GM18507 (cell line): Measurements from ENCODE around the gene ATP11C.
"Not testable (repeated sequence)": the region's sequence is repeated elsewhere in the genome, so short reads cannot be mapped to it uniquely, and the experiment has no call there.

Experiments
- DNase-seq: peaks from one replicate; pipeline ENCODE4 v3.0.0; 2011; ENCODE audit warnings: low read depth; ENCODE audit not compliant: insufficient read length; ENCODE audit errors: extremely low spot score
- FAIRE-seq: peaks from 2 replicates; lab custom pipeline; 2011; peaks lifted over from hg19 to GRCh38; lab: Jason Lieb, UNC

The ATP11C gene

DNA sequence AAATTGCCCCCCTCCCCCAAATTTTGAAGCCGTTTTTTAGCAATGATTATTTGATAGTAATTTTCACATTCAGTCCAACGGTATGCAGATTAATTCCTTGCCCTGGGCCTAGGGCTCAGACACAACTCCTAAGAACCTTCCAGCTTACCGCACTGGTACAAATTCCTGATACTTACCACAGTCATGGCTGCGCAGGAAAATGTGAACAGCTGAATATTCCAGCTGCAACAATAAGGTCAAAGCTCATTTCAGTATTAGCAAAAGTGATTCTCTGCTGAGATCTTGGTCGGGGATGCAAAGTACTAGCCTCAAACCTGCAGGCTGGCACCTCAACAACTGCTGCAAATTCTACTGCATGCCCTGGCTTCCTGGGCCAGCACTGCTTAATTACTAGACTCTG lies 3.0 kb downstream of the ATP11C start:
- no peak for DNase-seq
- FAIRE-seq, result peak; percentile 59

DNA sequence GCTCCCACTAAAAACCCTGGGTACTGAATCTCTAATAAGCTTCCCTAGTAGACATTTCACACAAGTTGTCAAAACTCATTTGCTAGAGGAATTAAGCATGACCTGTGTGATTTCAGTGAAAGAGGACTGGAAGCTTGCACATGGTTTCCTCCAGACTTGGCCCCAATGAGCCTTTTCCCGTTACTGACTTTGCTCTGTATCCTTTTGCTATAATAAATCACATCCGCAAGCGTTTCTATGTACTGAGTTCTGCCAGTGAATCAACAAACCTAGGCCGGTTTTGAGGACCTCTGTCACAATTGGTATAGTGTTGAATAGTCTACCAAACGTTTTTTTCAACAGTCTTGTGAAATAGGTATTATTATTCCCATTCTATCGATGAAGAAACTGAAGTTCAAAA lies 8.2 kb downstream of the ATP11C start:
- no peak for DNase-seq
- FAIRE-seq, result no peak

DNA sequence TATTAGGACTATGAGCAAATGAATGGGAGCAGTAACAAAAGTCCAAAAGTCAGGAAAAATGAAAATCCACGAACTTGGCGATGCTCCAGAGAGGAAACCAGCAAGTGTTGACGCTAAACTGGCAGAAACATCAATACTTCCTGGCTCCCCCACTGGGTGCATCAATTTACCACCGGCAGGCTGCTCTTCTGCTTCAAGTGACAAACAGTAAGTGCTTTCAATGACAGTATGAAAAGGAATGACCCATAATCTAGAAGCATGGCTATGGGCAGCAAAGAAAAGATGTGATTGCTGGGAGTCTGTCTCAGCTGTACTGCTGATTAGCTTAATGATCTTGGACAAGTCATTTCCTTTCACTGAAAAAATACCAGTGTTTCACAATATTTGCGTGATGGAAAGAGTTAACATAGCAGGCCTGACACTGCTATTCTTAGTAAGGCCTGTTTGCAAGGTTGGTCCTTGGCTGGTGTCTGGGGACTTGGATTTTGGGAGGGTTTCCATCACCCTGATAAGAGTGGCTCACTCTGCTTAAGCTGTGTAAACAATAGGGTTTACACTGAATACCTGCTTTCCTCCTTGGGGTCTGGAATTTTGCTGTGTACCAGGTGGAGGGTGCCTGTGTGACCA lies 8.7 kb downstream of the ATP11C start:
- DNase-seq (no peak), FAIRE-seq (no peak)

DNA sequence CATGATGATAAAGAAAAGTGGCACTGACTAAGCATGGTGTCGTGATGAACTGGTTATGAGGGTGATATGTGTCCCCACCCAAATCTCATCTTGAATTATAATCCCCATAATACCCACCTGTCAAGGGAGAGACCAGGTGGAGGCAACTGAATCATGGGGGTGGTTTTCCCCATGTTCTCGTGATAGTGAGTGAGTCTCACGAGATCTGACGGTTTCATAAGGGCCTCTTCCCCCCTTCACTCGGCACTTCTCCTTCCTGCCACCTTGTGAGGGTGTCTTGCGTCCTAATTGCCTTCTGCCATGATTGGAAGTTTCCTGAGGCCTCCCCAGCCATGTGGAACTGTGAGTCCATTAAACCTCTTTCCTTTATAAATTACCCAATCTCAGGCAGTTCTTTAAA lies 11.7 kb downstream of the ATP11C start:
- DNase-seq, FAIRE-seq: not testable (repeated sequence)

DNA sequence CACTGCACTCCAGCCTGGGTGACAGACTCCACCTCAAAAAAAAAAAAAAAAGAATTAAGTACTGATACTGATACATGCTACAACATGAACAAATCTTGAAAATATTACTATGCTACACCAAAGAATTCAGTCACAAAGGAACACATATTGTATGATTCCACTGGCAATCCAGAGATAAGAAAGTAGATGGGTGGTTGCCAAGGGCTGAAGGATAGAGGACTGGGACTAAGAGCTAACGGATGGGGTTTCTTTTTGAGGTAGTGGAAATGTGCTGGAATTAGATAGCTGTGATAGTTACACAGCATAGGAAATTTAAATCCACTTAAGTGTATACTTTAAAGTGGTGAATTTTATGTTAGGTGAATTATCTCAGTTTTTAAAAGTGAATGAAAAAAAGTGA lies 12.5 kb downstream of the ATP11C start:
- FAIRE-seq (no peak), DNase-seq (no peak)

DNA sequence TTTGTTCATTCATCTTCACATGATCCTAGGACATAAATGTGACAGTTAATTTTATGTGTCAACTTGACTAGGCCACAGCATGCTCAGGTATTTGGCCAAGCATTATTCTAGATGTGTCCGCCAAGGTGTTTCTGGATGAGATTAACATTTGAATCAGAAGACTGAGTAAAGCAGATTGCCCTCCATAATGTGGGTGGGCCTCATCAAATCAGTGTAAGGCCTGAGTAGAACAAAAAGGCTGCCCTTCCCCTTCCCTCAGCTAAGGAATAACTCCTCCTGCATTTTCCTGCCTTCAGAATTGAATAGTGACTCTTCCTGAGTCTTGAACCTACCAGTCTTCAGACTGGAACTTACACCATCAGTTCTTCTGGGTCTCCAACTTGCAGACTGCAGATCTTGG lies 18.4 kb downstream of the ATP11C start:
- FAIRE-seq (no peak), DNase-seq (no peak)

DNA sequence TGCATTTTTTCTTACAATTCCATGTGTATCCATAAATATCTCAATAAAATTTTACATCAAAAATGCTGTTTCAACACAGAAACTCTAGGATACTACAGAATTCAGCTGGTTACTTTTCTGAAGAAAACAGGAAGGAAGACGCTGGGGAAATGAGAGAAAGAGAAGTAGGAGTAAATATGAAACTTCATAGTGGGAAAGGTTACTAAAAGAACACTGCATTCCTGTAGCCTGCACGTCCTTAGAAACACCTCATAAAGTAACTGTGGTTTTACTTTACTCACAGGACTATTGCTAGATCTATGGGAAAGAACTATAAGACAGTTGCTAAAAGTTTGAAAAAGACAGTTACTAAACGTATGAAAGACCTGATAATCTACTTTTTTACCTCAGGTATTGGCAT lies 23.1 kb downstream of the ATP11C start:
- DNase-seq (no peak), FAIRE-seq (peak; percentile 88)

DNA sequence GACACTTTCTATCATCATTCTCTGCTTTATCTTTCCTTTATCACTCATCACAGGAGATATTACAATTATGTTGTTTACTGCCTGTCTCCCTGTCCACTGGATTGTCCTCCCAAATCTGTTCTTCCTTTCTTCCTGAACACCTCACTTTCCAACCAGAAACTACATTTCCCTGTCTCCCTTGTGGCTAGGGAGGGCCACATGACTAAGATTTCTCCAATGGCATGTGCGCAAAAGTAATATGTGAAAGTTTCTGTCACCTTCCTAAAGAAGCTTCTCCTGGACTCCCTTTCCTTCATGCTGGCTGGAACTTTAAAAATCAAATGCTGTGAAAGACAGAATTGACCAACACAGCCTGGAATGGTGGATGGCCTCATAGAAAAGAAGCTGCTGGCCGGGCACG lies 25.8 kb downstream of the ATP11C start:
- DNase-seq (no peak), FAIRE-seq (no peak)

DNA sequence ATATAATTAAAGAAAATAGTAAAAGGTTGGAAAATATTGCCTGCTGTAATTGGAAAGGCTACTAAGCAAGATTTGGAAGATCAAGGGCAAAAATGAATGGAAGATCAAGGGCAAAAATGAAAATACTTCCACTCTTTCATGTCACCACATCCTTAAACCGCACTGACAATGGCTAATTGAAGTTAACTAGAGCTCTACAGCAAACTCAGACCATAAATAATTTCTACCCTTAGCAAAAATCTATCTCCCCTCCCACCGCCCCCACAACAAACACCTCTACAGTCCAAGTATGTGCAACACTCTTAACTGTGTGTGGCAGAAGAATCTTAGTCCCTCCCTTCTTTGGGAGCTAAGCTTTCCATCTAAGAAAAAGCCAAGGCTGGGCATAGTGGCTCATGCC lies 27.1 kb downstream of the ATP11C start:
- DNase-seq (no peak), FAIRE-seq (no peak)

DNA sequence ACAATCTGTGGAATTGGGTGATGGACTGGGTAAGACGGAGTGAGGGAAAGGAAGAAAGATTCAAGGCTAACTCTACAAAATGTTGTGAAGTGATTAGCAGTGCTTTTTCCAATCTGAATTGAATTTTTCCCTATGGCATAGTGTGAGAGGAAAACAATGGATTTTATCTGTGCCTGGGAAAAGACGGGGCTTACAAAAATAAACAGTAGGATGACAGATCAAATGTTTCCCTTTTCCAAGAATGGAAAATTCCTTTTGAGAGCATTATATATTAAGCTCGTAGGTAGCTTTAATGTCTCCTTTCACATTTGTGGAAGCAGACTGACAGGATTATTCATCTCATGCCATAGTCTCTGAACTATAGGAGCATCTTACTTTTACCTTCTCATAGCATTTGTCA lies 27.8 kb downstream of the ATP11C start:
- no peak for FAIRE-seq
- DNase-seq, result no peak

DNA sequence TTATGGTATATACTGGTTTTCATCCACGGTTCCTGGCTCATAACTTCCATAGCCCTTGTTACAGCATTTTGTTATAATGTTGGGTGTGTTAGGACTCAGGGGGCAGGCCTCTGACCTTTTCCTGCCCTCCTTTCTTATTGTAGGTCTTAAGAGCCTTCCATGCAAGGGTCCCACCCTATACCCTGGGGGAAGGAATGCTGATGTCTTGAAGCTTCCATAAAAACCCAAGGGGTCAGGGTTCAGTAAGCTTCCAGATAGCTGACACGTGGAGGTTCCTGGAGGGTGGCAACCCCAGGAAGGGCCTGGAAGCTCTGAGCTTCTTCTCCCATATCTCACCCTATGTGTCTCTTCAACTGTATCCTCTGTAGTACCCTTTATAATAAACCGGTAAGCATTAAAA lies 29.6 kb downstream of the ATP11C start:
- DNase-seq (no peak), FAIRE-seq (no peak)

DNA sequence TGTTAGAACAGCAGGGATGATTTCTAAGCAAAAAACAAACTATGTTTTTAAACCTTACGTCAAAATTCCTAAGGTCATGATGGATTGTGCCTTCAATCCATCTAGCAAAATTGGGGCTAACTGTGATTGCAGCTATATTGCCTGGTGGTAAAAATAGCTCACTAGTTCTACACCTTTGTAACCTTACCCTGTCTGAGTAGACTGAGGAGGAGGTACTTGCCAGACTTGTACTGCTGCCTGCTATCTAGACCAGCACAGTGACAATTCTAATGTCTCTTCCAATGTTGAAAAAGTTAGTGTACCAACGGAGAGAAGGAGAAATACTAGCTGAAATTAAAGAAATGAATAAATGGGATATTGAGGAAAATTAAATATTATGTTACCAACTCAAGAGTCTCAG lies 30.3 kb downstream of the ATP11C start:
- no peak for DNase-seq
- no peak for FAIRE-seq

DNA sequence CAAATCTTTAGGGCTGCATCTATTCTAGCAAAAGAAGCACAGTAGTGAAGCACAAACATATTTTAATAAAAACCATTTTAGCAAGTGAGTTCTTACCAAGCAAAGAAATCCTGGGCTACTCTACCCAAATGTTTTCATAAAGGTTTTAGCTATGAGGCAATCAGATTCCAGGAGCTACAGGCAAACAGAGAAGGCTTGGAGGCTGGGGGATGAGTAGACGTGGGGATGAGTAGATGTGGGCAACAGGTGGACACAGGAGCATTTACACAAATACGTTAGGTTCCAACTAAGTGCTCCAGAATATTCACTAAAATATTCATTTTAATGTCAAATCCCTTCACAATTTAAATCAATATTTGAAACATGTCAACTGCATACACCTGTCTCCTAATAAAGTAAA lies 34.5 kb downstream of the ATP11C start:
- FAIRE-seq (no peak), DNase-seq (no peak)

DNA sequence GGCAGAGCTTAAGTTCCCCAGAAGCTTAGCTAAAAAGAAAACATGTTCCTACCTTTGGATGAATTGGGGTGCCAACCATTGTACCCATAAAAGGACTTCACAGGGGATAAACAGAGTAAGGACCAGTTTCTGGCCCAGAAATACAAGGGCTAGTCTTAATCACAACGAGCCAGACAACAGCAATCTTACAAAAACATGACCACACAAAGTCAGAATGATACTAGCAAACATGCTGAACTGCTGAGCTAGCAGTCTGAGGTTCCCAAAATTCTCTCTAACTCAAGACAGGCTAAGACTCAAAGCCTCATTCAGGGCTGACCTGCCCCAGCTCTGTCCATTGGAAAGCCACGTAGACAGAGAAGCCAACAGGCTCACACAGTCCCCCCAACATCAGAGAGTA lies 40.3 kb downstream of the ATP11C start:
- FAIRE-seq, result peak; percentile 69

DNA sequence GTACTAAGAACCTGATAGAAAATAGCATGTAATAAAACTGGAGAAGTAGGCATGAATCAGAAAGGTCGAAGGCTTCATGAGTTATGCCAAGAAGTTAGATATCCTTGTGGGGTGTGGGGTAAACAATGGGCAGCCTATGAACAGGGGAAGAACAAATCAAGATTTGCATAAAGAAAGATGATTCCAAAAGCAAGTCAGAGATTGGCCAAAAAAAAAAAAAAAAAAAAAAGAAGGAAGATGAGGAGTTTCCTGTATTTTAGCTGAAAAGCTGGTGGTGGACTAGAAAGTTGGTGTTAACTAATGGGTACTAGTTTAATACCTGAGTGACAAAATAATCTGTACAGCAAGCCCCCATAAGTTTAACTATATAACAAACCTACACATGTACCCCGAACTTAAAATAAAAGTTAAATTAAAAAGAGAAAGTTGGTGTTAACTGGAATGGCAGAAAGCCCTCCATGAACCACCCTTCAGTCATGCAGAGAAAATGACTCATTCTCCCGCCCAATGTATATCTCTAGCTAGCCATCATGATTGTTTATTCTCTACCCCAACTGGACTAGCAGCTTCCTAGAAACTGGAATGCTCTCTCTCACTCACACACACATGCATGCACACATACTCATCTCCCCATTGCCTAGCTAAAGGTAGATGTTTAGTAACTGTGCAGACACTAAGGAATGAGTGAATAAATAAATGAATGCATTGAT lies 41.7 kb downstream of the ATP11C start:
- FAIRE-seq (no peak), DNase-seq (no peak)

More for the DNA sequence above, 40.3 kb downstream of the ATP11C start:
- no peak for DNase-seq

DNA sequence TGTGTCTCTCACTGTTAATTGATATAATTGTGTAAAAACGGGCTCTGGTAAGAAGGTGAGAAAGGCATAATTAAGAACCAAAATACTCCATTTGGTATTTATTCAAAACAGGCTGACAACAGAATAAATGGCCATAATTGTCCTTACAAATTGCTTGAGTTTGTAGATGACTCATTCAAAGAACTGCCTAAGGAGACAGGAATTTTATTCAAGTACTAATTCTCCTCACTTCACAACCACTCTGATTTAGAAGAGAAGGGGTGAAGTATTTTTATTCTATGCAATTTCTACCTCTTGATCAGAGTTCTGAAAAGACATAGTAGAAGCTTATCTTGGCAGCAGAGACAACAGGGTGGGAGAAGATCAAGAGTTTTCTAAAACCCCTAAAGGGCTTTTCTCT lies 43.1 kb downstream of the ATP11C start:
- FAIRE-seq (no peak), DNase-seq (no peak)

DNA sequence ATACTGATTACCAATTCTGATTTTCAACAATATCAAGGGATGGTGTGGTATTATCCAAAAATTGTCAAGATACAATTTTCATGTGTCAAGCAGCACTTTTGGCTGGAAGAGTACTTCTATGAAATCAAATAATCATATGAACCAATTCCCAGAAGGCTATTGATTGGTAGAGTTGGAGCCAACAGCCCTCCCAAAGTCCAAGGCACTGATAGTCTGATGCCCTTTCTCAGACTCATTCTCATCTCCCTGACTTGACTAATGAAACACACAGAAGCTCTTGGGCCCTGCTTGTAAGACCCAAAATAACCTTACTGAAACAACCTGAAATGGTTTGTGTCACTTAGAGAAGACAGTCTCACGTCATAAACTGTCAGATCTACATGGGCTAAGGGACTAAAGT lies 48.9 kb downstream of the ATP11C start:
- DNase-seq (no peak), FAIRE-seq (peak; percentile 64)

DNA sequence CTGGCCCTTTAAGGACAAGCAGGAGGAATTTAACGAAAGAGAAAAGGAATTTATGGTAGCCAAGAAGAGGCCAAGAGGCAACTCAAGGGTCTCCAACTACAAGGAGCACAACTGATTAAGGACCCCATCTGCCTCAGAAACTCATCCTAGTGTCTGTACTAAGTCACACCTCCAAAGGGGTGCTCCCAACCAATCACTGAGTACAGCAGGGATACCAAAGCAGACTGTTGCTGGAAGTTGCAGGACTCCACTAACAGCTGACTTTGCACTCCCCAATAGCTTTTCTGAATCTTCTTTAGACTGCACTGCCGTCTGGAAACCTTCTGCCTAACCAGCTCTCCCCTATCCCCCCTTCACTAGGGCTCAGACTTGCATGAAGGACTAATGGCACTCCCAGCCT lies 50.6 kb downstream of the ATP11C start:
- DNase-seq (no peak), FAIRE-seq (no peak)

DNA sequence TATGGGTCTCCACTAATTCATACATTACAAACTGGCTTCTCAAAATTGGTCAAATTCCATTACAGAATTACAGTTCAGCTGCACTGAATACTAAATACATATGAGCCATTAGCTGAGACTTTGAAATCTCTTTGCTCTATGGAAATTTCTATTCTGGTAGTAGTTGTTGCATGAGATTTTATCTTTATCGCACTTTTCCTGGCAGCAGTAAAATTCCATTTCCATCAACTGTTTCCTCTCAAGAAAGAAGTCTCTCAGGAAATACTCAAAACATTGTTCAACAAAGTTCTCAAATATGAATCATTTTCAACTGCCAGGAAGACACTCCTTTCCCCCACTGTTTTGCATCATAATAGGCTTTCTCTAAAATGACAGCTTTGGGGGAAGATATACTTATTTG lies 51.3 kb downstream of the ATP11C start:
- DNase-seq, result no peak
- FAIRE-seq, result no peak

DNA sequence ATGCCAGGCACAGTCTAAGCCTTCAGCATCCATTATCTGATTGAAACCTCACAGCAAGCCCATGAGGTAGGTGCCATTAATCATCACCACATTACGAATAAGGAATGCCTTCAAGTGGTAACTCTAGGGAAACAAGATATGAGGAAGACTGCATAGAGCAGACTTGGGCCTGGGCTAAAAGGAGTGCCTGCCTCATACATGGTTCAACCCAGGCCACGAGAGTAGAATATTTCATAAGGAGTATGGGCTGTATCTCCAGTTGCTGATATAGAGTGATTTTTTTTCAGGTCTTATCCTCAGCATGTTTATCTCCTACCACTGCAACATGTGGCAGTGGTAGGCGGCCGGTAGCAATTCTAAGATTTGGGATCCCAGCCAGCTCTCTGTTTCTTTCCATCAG lies 51.7 kb downstream of the ATP11C start:
- no peak for DNase-seq
- no peak for FAIRE-seq

DNA sequence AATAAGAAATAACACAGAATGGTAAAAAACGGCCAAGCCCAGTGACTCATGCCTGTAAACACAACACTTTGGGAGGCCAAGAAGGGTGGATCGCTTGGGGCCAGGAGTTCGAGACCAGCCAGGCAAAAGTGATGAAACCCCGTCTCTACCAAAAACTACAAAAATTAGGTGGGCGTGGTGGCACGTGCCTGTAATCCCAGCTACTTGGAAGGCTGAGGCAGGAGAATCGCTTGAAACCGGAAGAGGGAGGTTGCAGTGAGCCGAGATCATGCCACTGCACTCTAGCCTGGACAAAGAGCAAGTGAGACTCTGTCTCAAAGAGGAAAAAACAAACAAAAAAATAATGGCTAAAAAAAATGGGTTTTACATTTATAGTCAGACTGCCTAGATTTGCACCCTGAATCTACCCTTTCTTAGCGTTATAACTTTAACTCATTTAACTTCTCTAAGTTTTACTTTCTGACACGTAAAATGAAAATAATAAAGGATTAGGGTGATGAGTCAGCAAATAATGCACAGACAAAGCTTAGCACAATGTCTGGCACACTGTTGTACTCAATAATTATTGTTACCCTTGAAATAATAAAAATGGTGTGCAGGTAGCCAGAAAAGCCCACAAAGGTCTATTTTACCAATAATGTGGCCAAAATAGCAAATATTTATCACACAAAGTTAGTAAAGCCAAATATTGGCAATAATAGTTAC lies 55.0 kb downstream of the ATP11C start:
- no peak for FAIRE-seq
- no peak for DNase-seq
